ENCODE data around the gene TRIM29. TPM values are rescaled to one million over a fixed set of nuclear protein-coding genes. Genes with fewer than 3 reads are reported as not detected.
A peak's percentile ranks its signal among the peaks of the same experiment; 100 is the strongest.
"Not testable (repeated sequence)": the region's sequence is repeated elsewhere in the genome, so short reads cannot be mapped to it uniquely, and the experiment has no call there.

TRIM29 gene, protein sequence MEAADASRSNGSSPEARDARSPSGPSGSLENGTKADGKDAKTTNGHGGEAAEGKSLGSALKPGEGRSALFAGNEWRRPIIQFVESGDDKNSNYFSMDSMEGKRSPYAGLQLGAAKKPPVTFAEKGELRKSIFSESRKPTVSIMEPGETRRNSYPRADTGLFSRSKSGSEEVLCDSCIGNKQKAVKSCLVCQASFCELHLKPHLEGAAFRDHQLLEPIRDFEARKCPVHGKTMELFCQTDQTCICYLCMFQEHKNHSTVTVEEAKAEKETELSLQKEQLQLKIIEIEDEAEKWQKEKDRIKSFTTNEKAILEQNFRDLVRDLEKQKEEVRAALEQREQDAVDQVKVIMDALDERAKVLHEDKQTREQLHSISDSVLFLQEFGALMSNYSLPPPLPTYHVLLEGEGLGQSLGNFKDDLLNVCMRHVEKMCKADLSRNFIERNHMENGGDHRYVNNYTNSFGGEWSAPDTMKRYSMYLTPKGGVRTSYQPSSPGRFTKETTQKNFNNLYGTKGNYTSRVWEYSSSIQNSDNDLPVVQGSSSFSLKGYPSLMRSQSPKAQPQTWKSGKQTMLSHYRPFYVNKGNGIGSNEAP
- total RNA-seq: not detected in 2 replicates
- polyA plus RNA-seq (2012): 0.66 TPM

- no peak for DNase-seq (ENCODE audit: low read depth)
These were observed at the start of gene TRIM29 for GRCh38 chr11:120137611-120138521. TRIM29 (minus strand) TSS chr11:120138113; CDS start chr11:120138031, 82 bp downstream.

- no peak for DNase-seq (ENCODE audit: low read depth)
These were observed 49.1 kb upstream of the TRIM29 start for GRCh38 chr11:120186774-120187591.

- DNase-seq (ENCODE audit: low read depth): no peak
These were observed 48.5 kb upstream of the TRIM29 start for GRCh38 chr11:120186456-120186773.

- DNase-seq (ENCODE audit: low read depth): no peak
These were observed 48.0 kb upstream of the TRIM29 start for GRCh38 chr11:120185706-120186455.

DNA sequence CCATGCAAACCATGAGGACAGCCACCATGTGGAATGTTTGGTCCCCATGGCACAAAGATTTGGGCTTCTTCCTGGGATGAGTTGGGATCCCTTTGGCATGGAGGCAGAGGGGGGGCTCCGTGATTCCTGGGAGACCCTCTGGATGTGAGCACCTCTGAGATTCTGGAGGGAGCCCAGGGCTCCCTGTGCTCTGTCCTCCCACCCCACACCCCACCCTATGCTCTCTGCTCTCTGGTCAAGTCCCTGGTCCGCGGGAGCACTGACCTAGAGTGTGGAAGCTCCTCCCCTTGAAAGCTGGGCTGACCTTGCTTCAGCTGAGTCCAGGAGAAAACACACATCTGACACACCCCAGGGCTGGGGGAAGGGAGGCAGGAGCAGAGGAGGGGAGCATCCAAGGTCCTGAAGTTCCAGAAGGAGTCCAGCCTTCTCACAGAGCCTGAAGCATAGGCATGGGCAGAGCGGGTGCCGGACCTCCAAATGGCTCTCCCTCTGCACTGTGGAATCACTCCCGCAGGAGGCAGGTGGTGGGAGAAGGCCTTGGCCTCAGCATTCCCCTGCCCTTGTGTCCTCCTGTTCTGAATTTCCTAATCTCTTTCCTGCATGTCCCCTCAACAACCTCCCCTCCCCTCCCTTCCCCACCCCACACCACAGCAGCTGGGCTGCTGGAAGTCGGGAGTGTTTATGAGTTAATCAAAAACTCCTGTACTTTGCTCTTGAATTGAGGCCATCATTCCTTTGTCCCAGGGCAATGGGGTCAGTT, 47.2 kb upstream of the TRIM29 start:
- peak; percentile 13 for DNase-seq (ENCODE audit: low read depth)

DNA sequence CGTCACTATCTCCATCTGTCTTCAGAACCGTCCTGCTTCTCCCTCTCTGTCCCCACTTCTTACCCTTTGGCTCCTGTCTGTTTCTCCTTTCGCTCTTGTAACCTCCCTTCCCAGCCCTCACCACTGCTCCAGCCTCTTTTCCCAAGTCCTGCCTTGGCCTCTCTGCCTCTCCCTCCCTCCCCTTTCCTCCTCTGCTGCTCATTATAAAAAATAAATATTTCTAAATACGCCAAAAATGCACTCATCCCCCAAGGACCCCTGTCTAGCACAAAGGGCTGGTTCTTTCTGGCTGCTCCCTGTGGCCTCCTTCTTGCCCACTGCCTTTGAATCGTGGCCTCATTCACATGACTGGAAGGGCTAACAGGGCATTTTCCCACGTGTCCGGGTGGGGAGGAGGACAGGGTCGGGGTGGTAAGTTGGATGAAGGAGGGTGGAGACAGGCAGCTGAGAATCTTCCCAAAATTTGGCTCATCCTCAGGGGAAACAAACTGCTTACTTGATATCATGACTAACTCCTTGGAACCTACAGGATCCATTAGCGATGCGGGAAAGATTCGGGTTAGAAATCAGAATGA, 46.5 kb upstream of the TRIM29 start:
- DNase-seq (ENCODE audit: low read depth): no peak

- no peak for DNase-seq (ENCODE audit: low read depth)
These were observed 45.8 kb upstream of the TRIM29 start for GRCh38 chr11:120183701-120184141.

- DNase-seq (ENCODE audit: low read depth): peak; percentile 35
These were observed 45.0 kb upstream of the TRIM29 start for GRCh38 chr11:120182790-120183491.

GRCh38 chr11:120182372-120182771, 44.5 kb upstream of the TRIM29 start:
- DNase-seq (ENCODE audit: low read depth): no peak

DNA sequence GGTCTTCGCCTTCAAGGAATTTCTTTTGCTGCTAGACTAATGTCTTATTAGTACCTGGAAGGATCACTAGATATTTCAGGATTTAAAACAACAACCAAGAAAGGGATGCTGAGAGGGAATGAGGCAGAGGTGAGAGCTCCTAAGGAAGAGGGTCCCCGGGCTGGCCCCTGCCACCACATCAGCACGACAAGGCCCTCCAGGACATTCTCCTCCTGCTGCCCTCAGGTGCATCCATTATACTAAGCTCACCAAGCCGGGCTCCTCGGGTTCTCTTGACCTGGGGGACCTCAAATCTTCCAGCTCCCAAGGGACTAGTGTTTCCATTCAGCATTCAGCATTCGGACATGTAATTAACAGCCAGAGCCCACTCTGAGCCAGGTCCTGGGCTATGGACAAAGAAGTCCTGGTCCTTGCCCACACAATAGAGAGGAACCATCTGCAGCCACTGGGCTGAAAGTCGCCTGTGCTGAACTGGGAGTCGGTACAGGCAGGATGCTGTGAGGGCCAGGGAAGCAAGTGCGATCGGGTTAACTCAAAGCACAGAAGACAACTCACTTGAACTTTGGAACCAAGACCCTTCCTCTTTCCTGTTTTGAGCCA, 43.6 kb upstream of the TRIM29 start:
- DNase-seq (ENCODE audit: low read depth): no peak

GRCh38 chr11:120180551-120181232, 42.8 kb upstream of the TRIM29 start:
- no peak for DNase-seq (ENCODE audit: low read depth)

GRCh38 chr11:120180063-120180462, 42.1 kb upstream of the TRIM29 start:
- not testable (repeated sequence) for DNase-seq (ENCODE audit: low read depth)

- DNase-seq (ENCODE audit: low read depth): no peak
These were observed 41.3 kb upstream of the TRIM29 start for GRCh38 chr11:120179057-120179672.

- no peak for DNase-seq (ENCODE audit: low read depth)
These were observed 40.7 kb upstream of the TRIM29 start for GRCh38 chr11:120178561-120179056.

DNA sequence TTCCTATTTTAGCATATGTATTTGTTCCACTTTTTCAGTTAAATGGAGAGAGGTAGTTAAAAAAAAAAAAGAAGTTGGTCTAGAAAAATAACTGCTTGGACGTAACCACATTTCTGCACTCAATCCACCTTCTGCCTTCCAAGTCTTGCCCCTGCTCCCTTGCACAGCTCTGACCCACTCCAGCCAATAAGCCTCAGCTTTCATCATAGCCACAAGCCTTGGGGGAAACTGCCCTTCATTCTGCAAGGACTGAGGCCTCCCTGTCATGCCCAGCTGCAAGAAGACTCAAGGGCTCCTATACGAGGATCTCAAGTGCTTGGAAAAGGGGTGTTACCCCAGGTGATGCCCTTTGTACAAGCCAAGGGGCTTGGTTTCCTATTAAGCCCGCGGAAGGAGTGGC, 37.0 kb upstream of the TRIM29 start:
- DNase-seq (ENCODE audit: low read depth): no peak

DNA sequence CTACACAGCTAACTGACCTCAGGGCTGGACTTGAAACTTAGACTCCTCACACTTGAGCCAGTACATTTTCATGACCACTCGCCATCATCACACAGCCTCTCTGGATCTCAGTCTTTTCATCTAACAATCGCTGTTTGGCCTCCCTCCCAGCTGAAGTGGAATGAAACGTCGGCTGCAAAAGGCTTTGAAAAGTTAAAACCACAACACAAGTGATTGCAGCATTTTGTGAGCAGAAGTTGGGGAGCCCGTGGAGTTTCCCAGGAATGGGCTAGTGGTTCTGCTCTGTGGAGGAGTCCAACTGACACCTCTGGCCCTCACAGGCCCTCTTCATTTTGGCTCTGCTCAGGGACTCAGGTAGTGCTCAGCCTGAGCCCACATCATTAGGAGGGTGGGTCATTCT, 35.9 kb upstream of the TRIM29 start:
- DNase-seq (ENCODE audit: low read depth): no peak

Measured in myocyte (in vitro differentiated cells).